Measurements from ENCODE around the gene CFTR.
"Not testable (repeated sequence)": the region's sequence is repeated elsewhere in the genome, so short reads cannot be mapped to it uniquely, and the experiment has no call there.

The CFTR gene

DNA sequence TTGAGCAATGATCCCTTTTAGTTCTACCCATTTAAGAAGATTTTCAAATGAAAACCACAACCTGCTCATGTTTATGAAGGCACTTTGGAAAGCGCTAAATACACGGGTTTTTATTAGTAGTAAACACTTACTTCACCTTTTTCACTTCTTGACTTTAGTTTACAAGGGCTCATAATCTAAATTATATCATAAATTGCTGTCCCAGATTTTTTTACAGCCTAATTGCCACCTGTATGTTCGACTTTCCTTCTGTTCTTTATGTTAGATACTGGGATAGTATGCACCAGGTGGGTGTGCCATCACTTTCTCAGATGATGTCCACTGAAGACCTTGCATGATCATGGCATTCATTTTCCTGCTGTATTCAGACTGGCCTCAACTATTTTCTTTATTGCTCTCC is 22.5 kb downstream of the CFTR start:
- DNase-seq, result no peak

- peak in 1 of 3 donors; percentile 0 for DNase-seq
Measured at GRCh38 chr7:117505238-117505637, 25.4 kb downstream of the CFTR start.

DNA sequence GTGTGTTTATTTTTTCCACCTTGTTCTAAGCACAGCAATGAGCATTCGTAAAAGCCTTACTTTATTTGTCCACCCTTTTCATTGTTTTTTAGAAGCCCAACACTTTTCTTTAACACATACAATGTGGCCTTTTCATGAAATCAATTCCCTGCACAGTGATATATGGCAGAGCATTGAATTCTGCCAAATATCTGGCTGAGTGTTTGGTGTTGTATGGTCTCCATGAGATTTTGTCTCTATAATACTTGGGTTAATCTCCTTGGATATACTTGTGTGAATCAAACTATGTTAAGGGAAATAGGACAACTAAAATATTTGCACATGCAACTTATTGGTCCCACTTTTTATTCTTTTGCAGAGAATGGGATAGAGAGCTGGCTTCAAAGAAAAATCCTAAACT is 28.9 kb downstream of the CFTR start:
- DNase-seq, result no peak

DNA sequence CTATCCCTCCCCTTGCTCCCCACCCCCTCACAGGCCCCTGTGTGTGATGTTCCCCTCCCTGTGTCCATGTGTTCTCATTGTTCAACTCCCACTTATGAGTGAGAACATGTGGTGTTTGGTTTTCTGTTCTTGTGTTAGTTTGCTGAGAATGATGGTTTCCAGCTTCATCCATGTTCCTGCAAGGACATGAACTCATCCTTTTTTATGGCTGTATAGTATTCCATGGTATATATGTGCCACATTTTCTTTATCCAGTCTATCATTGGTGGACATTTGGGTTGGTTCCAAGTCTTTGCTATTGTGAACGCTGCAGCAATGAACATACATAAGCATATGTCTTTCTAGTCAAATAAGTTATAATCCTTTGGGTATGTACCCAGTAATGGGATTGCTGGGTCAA is 37.4 kb downstream of the CFTR start:
- not testable (repeated sequence) for DNase-seq

- DNase-seq, result no peak
Measured at GRCh38 chr7:117530390-117530789, 50.6 kb downstream of the CFTR start.

DNA sequence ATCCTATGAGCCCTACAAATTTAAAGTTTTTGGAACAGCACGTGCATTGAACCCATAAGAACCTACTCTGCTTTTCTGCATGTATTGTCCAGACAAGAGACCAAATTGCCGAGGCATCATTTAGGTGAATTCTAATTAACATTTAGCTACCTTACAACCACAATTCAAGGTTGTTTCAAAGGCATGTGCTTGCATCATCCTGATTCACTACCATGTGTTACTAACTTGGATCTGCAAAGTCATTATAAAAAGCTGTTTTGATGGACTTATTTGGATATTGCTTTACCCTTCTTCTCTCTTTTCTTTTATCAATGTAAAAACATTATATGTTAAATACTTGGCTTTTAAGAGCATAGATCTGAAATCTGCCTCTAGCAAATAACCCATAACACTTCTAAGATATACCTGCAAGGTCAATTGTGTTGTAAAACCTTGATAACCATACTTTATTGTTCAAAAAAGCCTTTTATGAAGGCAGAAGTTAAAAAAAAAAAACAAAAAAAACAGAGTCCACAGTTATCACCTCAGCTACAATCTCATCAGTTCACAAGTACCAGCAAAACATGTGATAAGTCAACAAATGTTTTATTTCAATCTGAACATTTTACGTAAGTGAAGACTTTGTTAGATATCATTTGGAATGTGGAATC is 51.9 kb downstream of the CFTR start:
- DNase-seq, result no peak

DNA sequence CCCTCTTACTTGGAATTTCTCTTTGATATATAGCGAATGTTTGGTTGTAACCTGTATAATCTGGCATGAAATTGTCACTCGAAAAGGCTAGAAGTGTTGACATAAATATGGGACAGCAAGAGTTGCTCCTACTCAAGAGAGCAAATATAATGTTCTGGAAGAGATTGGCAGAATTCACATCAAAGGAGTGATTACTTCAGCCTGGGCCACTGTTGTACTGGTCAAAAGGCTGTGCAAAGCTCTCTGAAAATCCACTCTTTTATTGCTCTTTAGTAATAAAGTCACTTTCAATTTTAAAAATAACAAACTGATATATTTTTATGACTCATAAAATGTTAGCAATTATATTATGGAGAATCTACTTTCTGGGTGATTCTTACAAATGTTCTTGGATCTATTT is 58.2 kb downstream of the CFTR start:
- no peak for DNase-seq

DNA sequence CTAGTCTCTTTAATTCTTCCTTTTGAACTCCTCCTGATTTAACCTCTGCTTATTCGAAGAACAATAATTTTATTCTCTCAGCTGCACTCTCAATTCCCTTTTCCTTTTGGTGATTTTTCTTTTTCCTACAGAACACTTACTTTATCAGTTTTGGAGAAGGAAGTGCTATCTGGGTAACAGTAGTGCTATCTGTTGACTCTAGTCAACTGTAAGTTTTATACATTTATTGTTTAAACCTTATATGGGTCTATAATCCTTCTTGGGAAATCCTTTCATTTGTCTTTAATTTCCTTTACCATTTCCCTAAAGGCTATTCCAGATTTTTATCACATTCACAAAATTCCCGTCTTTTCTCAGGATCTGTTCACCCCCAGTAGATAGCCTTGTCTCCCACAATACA is 64.2 kb downstream of the CFTR start:
- DNase-seq, result no peak

DNA sequence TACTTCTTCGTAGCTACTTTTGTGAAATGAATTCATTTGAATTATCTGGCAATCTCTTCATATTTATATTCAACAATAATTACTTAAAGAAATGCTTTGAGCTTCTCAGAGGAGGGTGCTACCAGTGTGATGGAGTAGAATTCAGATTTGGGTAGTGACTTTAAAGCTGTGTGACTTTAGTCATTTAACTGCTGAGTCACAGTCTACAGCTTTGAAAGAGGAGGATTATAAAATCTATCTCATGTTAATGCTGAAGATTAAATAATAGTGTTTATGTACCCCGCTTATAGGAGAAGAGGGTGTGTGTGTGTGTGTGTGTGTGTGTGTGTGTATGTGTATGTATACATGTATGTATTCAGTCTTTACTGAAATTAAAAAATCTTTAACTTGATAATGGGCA is 68.2 kb downstream of the CFTR start:
- no peak for DNase-seq

DNA sequence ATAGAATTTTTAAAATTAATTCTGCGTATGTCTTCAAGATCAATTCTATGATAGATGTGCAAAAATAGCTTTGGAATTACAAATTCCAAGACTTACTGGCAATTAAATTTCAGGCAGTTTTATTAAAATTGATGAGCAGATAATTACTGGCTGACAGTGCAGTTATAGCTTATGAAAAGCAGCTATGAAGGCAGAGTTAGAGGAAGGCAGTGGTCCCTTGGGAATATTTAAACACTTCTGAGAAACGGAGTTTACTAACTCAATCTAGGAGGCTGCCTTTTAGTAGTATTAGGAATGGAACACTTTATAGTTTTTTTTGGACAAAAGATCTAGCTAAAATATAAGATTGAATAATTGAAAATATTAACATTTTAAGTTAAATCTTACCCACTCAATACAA is 70.8 kb downstream of the CFTR start:
- no peak for DNase-seq

GRCh38 chr7:117552660-117553059 is 72.8 kb downstream of the CFTR start:
- DNase-seq, result no peak

- DNase-seq, result no peak
Measured at GRCh38 chr7:117555260-117555659, 75.4 kb downstream of the CFTR start.

DNA sequence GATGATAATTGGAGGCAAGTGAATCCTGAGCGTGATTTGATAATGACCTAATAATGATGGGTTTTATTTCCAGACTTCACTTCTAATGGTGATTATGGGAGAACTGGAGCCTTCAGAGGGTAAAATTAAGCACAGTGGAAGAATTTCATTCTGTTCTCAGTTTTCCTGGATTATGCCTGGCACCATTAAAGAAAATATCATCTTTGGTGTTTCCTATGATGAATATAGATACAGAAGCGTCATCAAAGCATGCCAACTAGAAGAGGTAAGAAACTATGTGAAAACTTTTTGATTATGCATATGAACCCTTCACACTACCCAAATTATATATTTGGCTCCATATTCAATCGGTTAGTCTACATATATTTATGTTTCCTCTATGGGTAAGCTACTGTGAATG is 79.6 kb downstream of the CFTR start:
- DNase-seq, result no peak

DNA sequence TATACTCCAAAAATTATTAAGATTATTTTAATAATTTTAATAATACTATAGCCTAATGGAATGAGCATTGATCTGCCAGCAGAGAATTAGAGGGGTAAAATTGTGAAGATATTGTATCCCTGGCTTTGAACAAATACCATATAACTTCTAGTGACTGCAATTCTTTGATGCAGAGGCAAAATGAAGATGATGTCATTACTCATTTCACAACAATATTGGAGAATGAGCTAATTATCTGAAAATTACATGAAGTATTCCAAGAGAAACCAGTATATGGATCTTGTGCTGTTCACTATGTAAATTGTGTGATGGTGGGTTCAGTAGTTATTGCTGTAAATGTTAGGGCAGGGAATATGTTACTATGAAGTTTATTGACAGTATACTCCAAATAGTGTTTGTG is 80.2 kb downstream of the CFTR start:
- DNase-seq, result no peak

GRCh38 chr7:117562759-117563158 is 82.9 kb downstream of the CFTR start:
- no peak for DNase-seq

DNA sequence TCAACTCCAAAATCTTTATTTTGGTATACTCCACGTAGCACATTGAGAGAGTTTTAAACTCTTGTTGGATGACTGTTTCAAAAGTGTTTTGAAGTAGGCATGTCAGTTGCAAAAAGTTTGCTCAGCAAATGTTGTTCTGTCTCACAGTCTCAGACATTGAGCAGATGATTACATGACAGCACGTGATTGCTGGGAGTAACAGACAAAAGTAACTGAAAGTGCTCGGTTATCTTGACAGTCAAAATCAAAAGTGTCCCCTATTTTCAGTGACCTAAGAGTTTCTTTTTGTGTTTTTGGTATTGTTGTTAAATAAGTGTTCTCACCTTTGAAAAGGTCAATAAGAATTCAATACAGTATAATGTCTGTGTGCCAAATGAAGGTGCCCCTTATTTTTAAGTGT is 84.3 kb downstream of the CFTR start:
- no peak for DNase-seq

DNA sequence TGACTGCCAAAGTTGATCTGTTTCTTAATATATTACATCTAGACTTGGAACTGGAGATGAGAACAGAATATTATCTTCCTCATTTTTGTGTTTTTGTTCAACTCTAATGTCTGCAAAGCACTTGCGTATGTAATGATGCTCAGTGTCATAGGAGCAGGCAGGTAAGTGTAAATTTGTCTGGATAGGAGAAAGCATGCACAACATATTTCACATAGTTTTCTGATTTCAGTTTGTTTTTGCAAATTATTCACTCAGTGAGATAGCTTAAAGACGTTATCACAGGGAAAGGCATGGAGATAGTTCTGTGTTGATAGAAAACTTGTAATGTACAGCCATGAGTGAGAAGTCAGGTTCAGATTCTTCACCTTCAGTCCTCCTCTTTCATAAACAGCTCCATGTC is 84.8 kb downstream of the CFTR start:
- no peak for DNase-seq

GRCh38 chr7:117565226-117565625 is 85.4 kb downstream of the CFTR start:
- DNase-seq, result no peak

GRCh38 chr7:117567781-117568180 is 88.0 kb downstream of the CFTR start:
- no peak for DNase-seq

DNA sequence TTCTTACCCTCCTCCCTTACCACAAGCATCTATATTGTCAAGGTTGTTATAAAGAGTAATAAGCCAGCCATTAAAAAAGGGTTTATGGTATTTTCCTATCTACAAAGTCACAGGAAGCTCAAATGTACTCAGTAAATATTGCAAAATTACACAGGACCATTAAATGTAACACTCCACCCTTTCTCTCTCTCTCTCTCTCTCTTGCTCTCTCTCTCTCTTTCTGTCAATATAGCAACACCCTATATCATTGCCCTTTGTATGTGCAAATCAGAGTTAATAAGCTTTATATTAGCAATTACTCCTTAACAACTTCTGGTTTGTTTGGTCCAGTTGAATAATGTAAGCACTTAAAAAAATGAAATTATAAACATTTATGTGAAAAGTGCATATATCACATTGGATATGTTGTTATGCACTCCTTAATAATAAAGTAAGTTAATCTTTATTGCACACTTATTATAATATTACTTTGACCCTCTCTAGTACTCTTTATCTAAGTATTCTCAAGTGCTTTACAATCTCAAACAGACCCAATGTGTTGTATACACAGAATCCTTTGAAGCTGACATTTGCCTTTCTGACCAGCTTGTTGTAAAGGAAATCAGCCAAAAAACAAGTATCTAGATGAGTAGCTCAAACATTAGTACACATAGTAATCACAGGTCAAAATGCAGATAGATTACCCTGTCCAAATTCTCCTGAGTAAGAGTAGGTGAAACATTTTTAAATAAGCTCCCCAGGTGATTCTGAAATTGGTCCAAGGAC is 93.2 kb downstream of the CFTR start:
- DNase-seq, result no peak

GRCh38 chr7:117581424-117581823 is 101.6 kb downstream of the CFTR start:
- no peak for DNase-seq

GRCh38 chr7:117582219-117582704 is 102.4 kb downstream of the CFTR start:
- DNase-seq, result no peak

- no peak for DNase-seq
Measured at GRCh38 chr7:117587931-117588330, 108.1 kb downstream of the CFTR start.

DNA sequence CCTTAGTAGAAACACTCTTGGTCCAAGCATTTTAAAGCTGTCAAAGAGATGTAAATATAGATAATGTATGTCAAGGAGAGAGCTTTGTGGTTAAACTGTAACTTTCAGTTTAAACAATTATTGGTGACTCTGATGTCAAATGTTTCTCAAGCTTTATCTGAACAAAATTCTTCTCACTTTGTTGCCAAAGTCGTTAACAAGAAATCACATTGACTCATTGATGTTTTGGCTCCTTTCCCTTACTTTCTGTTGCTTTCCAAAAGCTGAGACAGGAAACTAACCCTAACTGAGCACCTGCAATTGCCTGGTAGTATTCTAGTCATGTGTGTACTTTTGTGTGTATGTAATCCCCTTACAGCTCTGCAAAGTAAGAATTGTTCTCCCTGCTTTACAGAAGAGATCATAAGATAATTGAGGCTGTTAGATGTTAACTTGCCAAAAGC is 108.5 kb downstream of the CFTR start:
- DNase-seq, result peak in 1 of 3 donors; percentile 13

DNA sequence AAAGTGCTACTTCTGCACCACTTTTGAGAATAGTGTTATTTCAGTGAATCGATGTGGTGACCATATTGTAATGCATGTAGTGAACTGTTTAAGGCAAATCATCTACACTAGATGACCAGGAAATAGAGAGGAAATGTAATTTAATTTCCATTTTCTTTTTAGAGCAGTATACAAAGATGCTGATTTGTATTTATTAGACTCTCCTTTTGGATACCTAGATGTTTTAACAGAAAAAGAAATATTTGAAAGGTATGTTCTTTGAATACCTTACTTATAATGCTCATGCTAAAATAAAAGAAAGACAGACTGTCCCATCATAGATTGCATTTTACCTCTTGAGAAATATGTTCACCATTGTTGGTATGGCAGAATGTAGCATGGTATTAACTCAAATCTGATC is 110.4 kb downstream of the CFTR start:
- peak in 1 of 3 donors; percentile 7 for DNase-seq

Measured in suppressor macrophage treated with lipopolysaccharide for 1 hour (primary cell).